Body of pancreas (tissue), 4 donors: Measurements from ENCODE around the gene EFCAB3. TPM values are rescaled to one million over a fixed set of nuclear protein-coding genes. Genes with fewer than 3 reads are reported as not detected.

ENCODE experiments used
- ATAC-seq: fragments of 150-250 bp; one replicate; pipeline ENCODE4 v1.9.1; 2016
- DNase-seq, 4 donors: peaks; one replicate each; pipeline ENCODE4 v3.0.0-alpha.2; 2019
- H3K27ac ChIP-seq, 4 donors: fragments of 200-600 bp; sonication (generic); 1 replicate in 3 of 4; 2 replicates in 1 of 4; pipeline versions ENCODE4 v1.5.1 to v1.6.1; 2016 to 2019; ENCODE audit warnings: mild to moderate bottlenecking in 1 of 4, mixed read lengths in 1 of 4, moderate library complexity in 1 of 4
- H3K27me3 ChIP-seq, 2 donors: fragments of 200-600 bp; sonication (generic); one replicate each; pipeline ENCODE4 v1.6.0; 2016; ENCODE audit warnings: mild to moderate bottlenecking in 1 of 2
- H3K36me3 ChIP-seq, 2 donors: fragments of 200-600 bp; sonication (generic); replicated peaks in 1 of 2; 2 replicates each; pipeline ENCODE4 v1.5.1; 2016; ENCODE audit warnings: low read depth in 2 of 2; ENCODE audit not compliant: insufficient read depth in 1 of 2
- H3K4me1 ChIP-seq: fragments of 200-600 bp; sonication (generic); one replicate; pipeline ENCODE4 v1.6.0; 2016
- H3K4me3 ChIP-seq, 2 donors: fragments of 200-600 bp; sonication (generic); 1 replicate in 1 of 2; 2 replicates in 1 of 2; pipeline ENCODE4 v1.5.1; 2016 to 2019
- H3K9me3 ChIP-seq, 3 donors: fragments of 200-600 bp; sonication (generic); 1 replicate in 2 of 3; 2 replicates in 1 of 3; pipeline ENCODE4 v1.5.1; 2016
- CTCF ChIP-seq, 7 experiments: fragments of 450-650 bp in 4 of 7; fragments of 200-600 bp in 3 of 7; sonication (generic) in 3 of 7; IDR thresholded peaks; one replicate each; pipeline ENCODE4 v1.5.1; 2016 to 2019; ENCODE audit warnings: antibody characterized with exemption in 7 of 7
- POLR2A ChIP-seq, 3 donors: fragments of 450-650 bp; IDR thresholded peaks; one replicate each; pipeline ENCODE4 v1.6.1; 2016; ENCODE audit warnings: antibody characterized with exemption in 3 of 3, mild to moderate bottlenecking in 2 of 3
- WGBS, 2 donors: methylation state at CpG; one replicate each; pipeline ENCODE4 v1.1.5; 2017; 5-methylcytosine and 5-hydroxymethylcytosine counted together
- intact Hi-C: fragments of 100-400 bp; cut with DNase I; formaldehyde crosslinking; loops from one replicate; pipeline ENCODE4 v1.15.1; 2023
- total RNA-seq, 2 donors: library from RNA; depleted of rRNA; stranded (reverse); fragments of >200 nt; gene quantifications; one replicate each; pipeline ENCODE4 v1.1.0, GENCODE V29; 2016

EFCAB3 gene
- not detected for total RNA-seq

- DNase-seq (no peak), ATAC-seq (no peak)
- WGBS, 2 donors, result 61 to 67% methylated on average over 3 of the region's 3 CpGs
- H3K9me3 ChIP-seq, result no peaks in the 10 kb centered on the region
- H3K36me3 ChIP-seq, result no peaks in the 10 kb centered on the region
- H3K4me1 ChIP-seq, result no peaks in the 10 kb centered on the region
- no peaks in the 10 kb centered on the region for H3K27me3 ChIP-seq
- no peak within 1 kb of the TSS for H3K27ac ChIP-seq
- no peak within 1 kb of the TSS for H3K4me3 ChIP-seq
- intact Hi-C loops, result no loop called here
- TF ChIP-seq CTCF (IDR thresholded peaks at IDR 0.05) (no peak), POLR2A (IDR thresholded peaks at IDR 0.05) (no peak)
These were observed at the start of gene EFCAB3 for GRCh38 chr17:62380253-62380652. EFCAB3 (plus strand) TSS chr17:62380553; CDS start chr17:62382980, 2,427 bp downstream.

- ATAC-seq (no peak), DNase-seq (no peak)
- H3K36me3 ChIP-seq, result no peaks in the 10 kb centered on the region
- no peaks in the 10 kb centered on the region for H3K9me3 ChIP-seq
- no peaks in the 10 kb centered on the region for H3K4me1 ChIP-seq
- no peak overlapping the region for H3K4me3 ChIP-seq
- intact Hi-C loops, result no loop called here
- no peaks in the 10 kb centered on the region for H3K27me3 ChIP-seq
- H3K27ac ChIP-seq, result no peak overlapping the region
- TF ChIP-seq CTCF (IDR thresholded peaks at IDR 0.05) (no peak), POLR2A (IDR thresholded peaks at IDR 0.05) (no peak)
These were observed 43.8 kb upstream of the EFCAB3 start for GRCh38 chr17:62336527-62336926.

- H3K4me3 ChIP-seq, result no peak overlapping the region
- intact Hi-C loops, result no loop called here
- no peak for DNase-seq
- H3K27me3 ChIP-seq, result no peaks in the 10 kb centered on the region
- TF ChIP-seq POLR2A (IDR thresholded peaks at IDR 0.05) (no peak), CTCF (IDR thresholded peaks at IDR 0.05) (no peak)
- 11 to 22% methylated on average over 3 of the region's 3 CpGs for WGBS, 2 donors
- H3K27ac ChIP-seq, result no peak overlapping the region
- no peaks in the 10 kb centered on the region for H3K4me1 ChIP-seq
- no peaks in the 10 kb centered on the region for H3K9me3 ChIP-seq
- no peaks in the 10 kb centered on the region for H3K36me3 ChIP-seq
- ATAC-seq, result no peak
These were observed 36.5 kb upstream of the EFCAB3 start for GRCh38 chr17:62343764-62344270.

- Histone ChIP-seq H3K4me1 (no peaks in the 10 kb centered on the region), H3K27me3 (no peaks in the 10 kb centered on the region), H3K9me3 (no peaks in the 10 kb centered on the region), H3K27ac (no peak overlapping the region), H3K4me3 (no peak overlapping the region), H3K36me3 (no peaks in the 10 kb centered on the region)
- DNase-seq, result no peak
- 78 to 93% methylated on average over 5 of the region's 5 CpGs for WGBS, 2 donors
- intact Hi-C loops, result no loop called here
- TF ChIP-seq CTCF (IDR thresholded peaks at IDR 0.05), result no peak
- TF ChIP-seq POLR2A (IDR thresholded peaks at IDR 0.05), result no peak
- no peak for ATAC-seq
These were observed 29.2 kb upstream of the EFCAB3 start for GRCh38 chr17:62351176-62351575.

GRCh38 chr17:62366191-62366590 lies 14.2 kb upstream of the EFCAB3 start:
- no peak overlapping the region for H3K27ac ChIP-seq
- TF ChIP-seq CTCF (IDR thresholded peaks at IDR 0.05) (no peak), POLR2A (IDR thresholded peaks at IDR 0.05) (no peak)
- no peak for DNase-seq
- ATAC-seq, result no peak
- no peaks in the 10 kb centered on the region for H3K9me3 ChIP-seq
- no peaks in the 10 kb centered on the region for H3K4me1 ChIP-seq
- WGBS, 2 donors, result 41 to 43% methylated on average over 2 of the region's 2 CpGs
- H3K36me3 ChIP-seq, result no peaks in the 10 kb centered on the region
- intact Hi-C loops, result no loop called here
- no peaks in the 10 kb centered on the region for H3K27me3 ChIP-seq
- no peak overlapping the region for H3K4me3 ChIP-seq
